ENCODE data around the gene MOB3A. TPM values are rescaled to one million over a fixed set of nuclear protein-coding genes. Genes with fewer than 3 reads are reported as not detected.

Gene MOB3A
- polyA plus RNA-seq, 4 donors = 7.6 to 18.3 (median 14.5) TPM

DNA sequence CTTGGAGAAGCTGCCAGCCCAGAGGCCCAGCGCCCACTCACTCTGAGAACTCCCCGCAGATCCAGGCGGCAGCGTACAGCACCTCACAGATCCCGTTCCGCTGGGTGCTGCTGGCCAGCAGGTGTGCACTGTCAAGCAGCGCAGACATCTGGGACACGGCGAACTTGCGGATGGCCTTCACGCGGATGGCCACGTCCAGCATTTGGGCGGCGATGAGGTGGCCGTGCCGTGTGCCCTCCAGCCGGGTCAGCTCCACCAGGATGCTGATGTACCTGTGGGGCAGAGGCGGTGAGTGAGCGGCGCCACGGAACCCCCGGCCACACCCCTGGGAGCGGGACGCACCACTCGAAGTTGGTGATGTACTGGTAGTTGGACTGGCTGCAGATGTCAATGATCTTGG, 24.7 kb upstream of the MOB3A start:
- Histone ChIP-seq H3K27me3 (ENCODE audit: control insufficient read depth in 3 of 3, insufficient read depth in 3 of 3, low read length in 3 of 3) (no peaks in the 10 kb centered on the region), H3K4me3 (ENCODE audit: low read depth in 1 of 3, low read length in 3 of 3) (no peak overlapping the region), H3K27ac (ENCODE audit: low read depth in 1 of 3, low read length in 2 of 3) (no peak overlapping the region), H3K4me1 (ENCODE audit: control insufficient read depth in 3 of 3, insufficient read depth in 2 of 3, low read depth in 1 of 3, low read length in 2 of 3) (no peaks in the 10 kb centered on the region), H3K36me3 (ENCODE audit: control insufficient read depth in 3 of 3, insufficient read depth in 2 of 3, low read depth in 1 of 3, low read length in 3 of 3) (peaks cover 22 to 95% (median 24%) of the 10 kb centered on the region in 3 donors), H3K9me3 (ENCODE audit: control insufficient read depth in 2 of 2, insufficient read depth in 1 of 2, low read depth in 1 of 2, low read length in 1 of 2) (no peaks in the 10 kb centered on the region)
- DNase-seq (no peak), FAIRE-seq (no peak)
- WGBS, 3 donors = 97 to 99% (median 98%) methylated on average over 26 of the region's 26 CpGs

DNA sequence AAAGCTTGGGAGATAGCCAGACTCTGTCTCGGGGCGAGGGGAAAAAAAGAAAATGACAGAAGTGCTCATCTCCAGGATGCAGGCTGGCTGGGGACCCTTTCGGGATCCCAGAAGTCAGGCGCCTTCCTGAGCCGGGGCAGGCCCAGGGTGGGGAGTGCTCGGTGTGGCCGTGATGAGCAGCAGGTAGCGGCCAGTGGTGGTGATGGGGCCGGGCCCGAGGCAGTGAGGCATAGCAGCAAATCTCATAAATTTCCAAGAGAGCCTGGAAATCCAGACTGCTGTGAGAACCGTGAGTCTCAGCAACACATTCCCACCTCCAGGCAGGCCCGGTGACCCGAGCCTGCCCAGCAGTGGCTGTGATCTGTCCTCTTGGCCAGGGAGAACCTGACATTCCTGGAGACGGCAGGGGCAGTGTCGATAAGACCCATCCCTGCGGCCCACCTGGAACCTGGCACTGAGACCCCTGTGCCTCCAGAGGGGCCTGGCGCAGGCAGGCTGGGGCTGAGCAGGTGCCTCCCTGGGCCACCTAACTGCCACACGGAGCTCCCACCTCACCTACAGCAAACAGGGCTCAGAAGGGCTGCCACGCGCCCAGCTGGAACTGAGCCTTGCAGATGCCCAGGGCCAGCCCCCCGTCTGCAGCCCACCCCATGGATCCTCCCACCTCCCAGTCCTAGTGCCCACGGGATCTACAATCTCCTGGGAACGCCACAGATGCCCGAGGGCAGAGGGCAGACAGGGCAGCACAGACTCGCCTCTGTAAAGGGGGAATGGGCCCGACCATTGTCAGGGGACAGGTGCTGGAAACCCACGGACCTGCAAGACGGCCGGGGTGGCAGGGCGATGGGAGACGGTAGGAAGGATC, 24.0 kb upstream of the MOB3A start:
- Histone ChIP-seq H3K9me3 (ENCODE audit: control insufficient read depth in 2 of 2, insufficient read depth in 1 of 2, low read depth in 1 of 2, low read length in 1 of 2) (no peaks in the 10 kb centered on the region), H3K4me1 (ENCODE audit: control insufficient read depth in 3 of 3, insufficient read depth in 2 of 3, low read depth in 1 of 3, low read length in 2 of 3) (no peaks in the 10 kb centered on the region), H3K4me3 (ENCODE audit: low read depth in 1 of 3, low read length in 3 of 3) (no peak overlapping the region), H3K27ac (ENCODE audit: low read depth in 1 of 3, low read length in 2 of 3) (no peak overlapping the region), H3K36me3 (ENCODE audit: control insufficient read depth in 3 of 3, insufficient read depth in 2 of 3, low read depth in 1 of 3, low read length in 3 of 3) (peaks cover 26 to 97% (median 28%) of the 10 kb centered on the region in 3 donors), H3K27me3 (ENCODE audit: control insufficient read depth in 3 of 3, insufficient read depth in 3 of 3, low read length in 3 of 3) (no peaks in the 10 kb centered on the region)
- DNase-seq (no peak), FAIRE-seq (no peak)
- WGBS, 3 donors = 91 to 94% (median 93%) methylated on average over 29 to 31 of the region's 31 CpGs

DNA sequence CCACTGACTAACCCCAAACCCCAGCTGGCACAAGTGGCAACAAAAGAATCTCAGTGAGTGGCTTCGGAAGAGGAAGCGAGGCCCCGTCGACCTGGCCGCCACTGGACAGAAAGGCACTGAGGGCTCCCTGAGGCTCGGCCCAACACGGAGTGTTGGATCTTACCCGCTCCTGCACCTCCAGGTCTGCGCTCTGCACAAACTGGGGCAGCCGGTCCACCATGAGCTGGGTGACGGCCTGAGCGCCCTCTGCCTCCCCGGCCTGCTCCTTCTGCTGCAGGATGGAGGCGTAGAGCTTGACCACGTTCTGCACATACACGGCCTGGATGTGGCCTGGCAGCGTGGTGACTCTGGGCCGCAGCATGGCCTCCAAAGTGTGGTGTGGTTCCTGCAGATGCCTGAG, 22.3 kb upstream of the MOB3A start:
- Histone ChIP-seq H3K27ac (ENCODE audit: low read depth in 1 of 3, low read length in 2 of 3) (no peak overlapping the region), H3K27me3 (ENCODE audit: control insufficient read depth in 3 of 3, insufficient read depth in 3 of 3, low read length in 3 of 3) (no peaks in the 10 kb centered on the region), H3K4me1 (ENCODE audit: control insufficient read depth in 3 of 3, insufficient read depth in 2 of 3, low read depth in 1 of 3, low read length in 2 of 3) (no peaks in the 10 kb centered on the region), H3K9me3 (ENCODE audit: control insufficient read depth in 2 of 2, insufficient read depth in 1 of 2, low read depth in 1 of 2, low read length in 1 of 2) (no peaks in the 10 kb centered on the region), H3K4me3 (ENCODE audit: low read depth in 1 of 3, low read length in 3 of 3) (no peak overlapping the region), H3K36me3 (ENCODE audit: control insufficient read depth in 3 of 3, insufficient read depth in 2 of 3, low read depth in 1 of 3, low read length in 3 of 3) (peaks cover 32 to 98% (median 41%) of the 10 kb centered on the region in 3 donors)
- 90 to 97% (median 93%) methylated on average over 18 of the region's 18 CpGs for WGBS, 3 donors
- FAIRE-seq (no peak), DNase-seq (no peak)

DNA sequence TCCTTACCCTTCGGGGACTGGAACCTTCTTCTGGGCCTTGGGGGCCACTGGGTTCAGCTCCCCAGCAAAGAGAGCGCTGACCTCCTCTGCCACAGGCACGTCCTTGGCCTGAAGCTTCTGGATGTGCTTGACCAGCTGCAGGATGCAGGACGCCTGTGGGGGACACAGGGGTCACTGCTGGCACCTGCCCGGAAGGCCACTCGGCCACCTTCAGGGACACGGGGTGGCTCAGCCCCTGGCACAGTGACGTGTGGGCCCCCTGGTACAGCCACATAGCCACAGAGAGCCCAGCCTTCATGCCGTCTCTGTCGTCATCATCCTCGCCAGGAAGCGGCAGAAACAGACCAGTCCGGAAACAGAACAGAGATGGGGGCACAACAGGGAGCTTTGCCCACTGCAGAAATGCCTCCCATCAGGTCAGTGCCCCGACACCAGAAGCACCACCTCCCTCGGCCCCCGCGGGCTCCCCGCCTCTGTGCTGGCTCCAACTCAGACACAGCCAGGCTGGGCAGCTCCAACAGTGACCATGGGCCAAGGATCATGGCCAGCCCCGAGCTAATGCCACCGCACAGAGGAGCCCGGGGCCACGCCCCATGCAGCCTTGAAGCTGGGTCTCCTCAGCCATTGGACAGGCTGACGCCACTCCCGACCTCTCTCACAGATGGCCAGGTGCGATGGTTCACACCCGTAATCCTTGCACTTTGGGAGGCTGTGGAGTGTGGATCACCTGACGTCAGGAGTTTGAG, 21.3 kb upstream of the MOB3A start:
- FAIRE-seq (no peak), DNase-seq (no peak)
- no peaks in the 10 kb centered on the region for H3K27me3 ChIP-seq (ENCODE audit: control insufficient read depth in 3 of 3, insufficient read depth in 3 of 3, low read length in 3 of 3)
- no peaks in the 10 kb centered on the region for H3K9me3 ChIP-seq (ENCODE audit: control insufficient read depth in 2 of 2, insufficient read depth in 1 of 2, low read depth in 1 of 2, low read length in 1 of 2)
- H3K27ac ChIP-seq (ENCODE audit: low read depth in 1 of 3, low read length in 2 of 3) = no peak overlapping the region
- H3K4me1 ChIP-seq (ENCODE audit: control insufficient read depth in 3 of 3, insufficient read depth in 2 of 3, low read depth in 1 of 3, low read length in 2 of 3) = no peaks in the 10 kb centered on the region
- H3K36me3 ChIP-seq (ENCODE audit: control insufficient read depth in 3 of 3, insufficient read depth in 2 of 3, low read depth in 1 of 3, low read length in 3 of 3) = peaks cover 28 to 98% (median 49%) of the 10 kb centered on the region in 3 donors
- 85 to 93% (median 92%) methylated on average over 27 of the region's 27 CpGs for WGBS, 3 donors
- H3K4me3 ChIP-seq (ENCODE audit: low read depth in 1 of 3, low read length in 3 of 3) = no peak overlapping the region

DNA sequence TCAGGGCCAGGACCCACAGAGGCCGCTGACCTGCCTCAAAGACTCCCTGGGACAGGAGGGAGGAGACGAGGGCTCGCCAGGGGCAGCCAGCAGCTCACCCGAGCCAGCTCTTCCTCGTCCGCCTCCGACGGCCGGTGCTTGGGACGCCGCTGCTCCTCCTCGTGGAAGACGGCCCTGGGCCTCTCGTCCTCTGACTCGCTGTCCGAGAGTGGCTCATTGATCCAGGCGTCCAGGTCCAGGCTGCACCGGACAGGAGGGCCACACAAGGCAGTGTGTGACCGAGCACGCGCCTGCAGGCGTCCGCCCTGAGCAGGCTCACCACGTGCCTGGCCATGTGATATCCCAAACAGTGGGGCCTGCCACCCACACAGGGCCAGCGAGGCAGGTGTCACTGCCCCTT, 20.4 kb upstream of the MOB3A start:
- FAIRE-seq = no peak

DNA sequence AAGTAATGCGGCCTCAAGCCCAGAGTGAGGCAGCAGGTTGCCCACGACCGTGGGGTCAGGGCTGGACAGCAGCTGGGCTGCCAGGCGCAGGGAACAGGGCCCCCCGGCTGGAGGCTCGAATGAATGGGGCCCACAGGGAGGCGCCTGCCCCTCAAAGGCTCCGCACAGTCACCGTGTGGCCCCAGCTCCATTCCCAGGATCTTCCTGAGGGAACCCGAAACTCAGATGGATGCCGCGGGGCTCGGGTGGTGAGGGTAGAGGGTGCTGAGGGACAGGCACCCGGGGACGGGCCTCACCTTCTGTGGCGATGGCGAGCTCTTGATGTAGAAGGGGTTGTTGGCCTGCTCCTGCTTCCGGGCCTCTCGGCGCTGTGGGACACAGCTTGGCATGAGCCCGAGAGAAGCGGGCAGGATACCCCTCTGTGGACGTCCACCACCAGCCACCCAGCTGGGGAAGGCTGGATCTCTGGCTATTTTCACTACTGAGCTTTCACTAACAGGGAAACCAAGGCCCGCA, 19.8 kb upstream of the MOB3A start:
- no peak overlapping the region for H3K4me3 ChIP-seq (ENCODE audit: low read depth in 1 of 3, low read length in 3 of 3)
- H3K4me1 ChIP-seq (ENCODE audit: control insufficient read depth in 3 of 3, insufficient read depth in 2 of 3, low read depth in 1 of 3, low read length in 2 of 3) = no peaks in the 10 kb centered on the region
- 93 to 95% (median 95%) methylated on average over 20 to 24 of the region's 24 CpGs for WGBS, 3 donors
- DNase-seq (no peak), FAIRE-seq (no peak)
- H3K27ac ChIP-seq (ENCODE audit: low read depth in 1 of 3, low read length in 2 of 3) = no peak overlapping the region
- H3K36me3 ChIP-seq (ENCODE audit: control insufficient read depth in 3 of 3, insufficient read depth in 2 of 3, low read depth in 1 of 3, low read length in 3 of 3) = peaks cover 35 to 98% (median 52%) of the 10 kb centered on the region in 3 donors
- no peaks in the 10 kb centered on the region for H3K9me3 ChIP-seq (ENCODE audit: control insufficient read depth in 2 of 2, insufficient read depth in 1 of 2, low read depth in 1 of 2, low read length in 1 of 2)
- no peaks in the 10 kb centered on the region for H3K27me3 ChIP-seq (ENCODE audit: control insufficient read depth in 3 of 3, insufficient read depth in 3 of 3, low read length in 3 of 3)

More for the DNA sequence above, 20.4 kb upstream of the MOB3A start:
- H3K36me3 ChIP-seq (ENCODE audit: control insufficient read depth in 3 of 3, insufficient read depth in 2 of 3, low read depth in 1 of 3, low read length in 3 of 3) = peaks cover 35 to 98% (median 53%) of the 10 kb centered on the region in 3 donors
- no peak overlapping the region for H3K4me3 ChIP-seq (ENCODE audit: low read depth in 1 of 3, low read length in 3 of 3)
- no peaks in the 10 kb centered on the region for H3K27me3 ChIP-seq (ENCODE audit: control insufficient read depth in 3 of 3, insufficient read depth in 3 of 3, low read length in 3 of 3)
- DNase-seq = no peak
- H3K9me3 ChIP-seq (ENCODE audit: control insufficient read depth in 2 of 2, insufficient read depth in 1 of 2, low read depth in 1 of 2, low read length in 1 of 2) = no peaks in the 10 kb centered on the region
- no peaks in the 10 kb centered on the region for H3K4me1 ChIP-seq (ENCODE audit: control insufficient read depth in 3 of 3, insufficient read depth in 2 of 3, low read depth in 1 of 3, low read length in 2 of 3)
- no peak overlapping the region for H3K27ac ChIP-seq (ENCODE audit: low read depth in 1 of 3, low read length in 2 of 3)
- WGBS, 3 donors = 95 to 96% (median 95%) methylated on average over 24 to 25 of the region's 25 CpGs

DNA sequence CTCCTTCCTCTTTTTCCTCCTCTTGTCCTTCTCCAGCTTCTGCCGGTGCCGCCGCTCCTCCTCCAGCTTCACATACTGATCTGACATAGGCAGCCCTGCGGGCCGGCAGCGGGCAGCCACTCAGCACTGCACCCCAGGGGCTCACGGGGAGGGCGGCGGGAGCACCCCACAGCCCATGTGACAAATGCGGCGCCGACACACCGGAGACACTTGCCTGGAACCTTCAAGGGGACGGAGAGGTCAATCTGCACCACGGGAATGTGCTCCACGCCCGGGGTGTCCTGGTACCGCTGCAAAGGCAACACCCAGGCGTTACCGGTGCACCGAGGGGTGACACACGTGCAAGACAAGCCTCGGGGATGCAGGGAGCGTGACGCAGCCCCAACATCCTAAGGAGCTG, 19.2 kb upstream of the MOB3A start:
- Histone ChIP-seq H3K27ac (ENCODE audit: low read depth in 1 of 3, low read length in 2 of 3) (no peak overlapping the region), H3K4me3 (ENCODE audit: low read depth in 1 of 3, low read length in 3 of 3) (no peak overlapping the region), H3K36me3 (ENCODE audit: control insufficient read depth in 3 of 3, insufficient read depth in 2 of 3, low read depth in 1 of 3, low read length in 3 of 3) (peaks cover 38 to 98% (median 54%) of the 10 kb centered on the region in 3 donors), H3K9me3 (ENCODE audit: control insufficient read depth in 2 of 2, insufficient read depth in 1 of 2, low read depth in 1 of 2, low read length in 1 of 2) (no peaks in the 10 kb centered on the region), H3K4me1 (ENCODE audit: control insufficient read depth in 3 of 3, insufficient read depth in 2 of 3, low read depth in 1 of 3, low read length in 2 of 3) (no peaks in the 10 kb centered on the region), H3K27me3 (ENCODE audit: control insufficient read depth in 3 of 3, insufficient read depth in 3 of 3, low read length in 3 of 3) (no peaks in the 10 kb centered on the region)
- 94 to 96% (median 95%) methylated on average over 25 of the region's 25 CpGs for WGBS, 3 donors
- FAIRE-seq = no peak
- DNase-seq = no peak

DNA sequence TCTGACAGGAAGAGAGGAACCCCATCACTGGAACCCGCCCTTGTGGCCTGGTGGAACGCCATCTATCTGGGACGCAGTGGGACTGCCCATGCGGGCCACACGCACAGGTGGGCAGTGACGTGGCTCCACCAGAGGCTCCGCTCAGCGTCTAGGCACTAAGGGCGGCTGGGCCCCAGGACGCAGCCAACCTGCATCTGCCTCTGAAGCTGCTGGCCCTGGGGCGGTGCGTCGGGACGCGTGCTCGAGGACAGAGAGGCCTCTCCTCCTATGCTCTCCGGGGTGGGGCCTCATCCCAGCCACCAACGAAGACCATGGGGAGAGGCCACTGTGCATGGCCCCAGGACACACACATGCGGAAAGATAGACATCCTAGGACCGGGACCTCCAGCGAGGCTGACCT, 18.7 kb upstream of the MOB3A start:
- 94 to 98% (median 97%) methylated on average over 19 to 21 of the region's 21 CpGs for WGBS, 3 donors
- DNase-seq = no peak
- Histone ChIP-seq H3K36me3 (ENCODE audit: control insufficient read depth in 3 of 3, insufficient read depth in 2 of 3, low read depth in 1 of 3, low read length in 3 of 3) (peaks cover 40 to 98% (median 56%) of the 10 kb centered on the region in 3 donors), H3K4me1 (ENCODE audit: control insufficient read depth in 3 of 3, insufficient read depth in 2 of 3, low read depth in 1 of 3, low read length in 2 of 3) (no peaks in the 10 kb centered on the region), H3K27me3 (ENCODE audit: control insufficient read depth in 3 of 3, insufficient read depth in 3 of 3, low read length in 3 of 3) (no peaks in the 10 kb centered on the region), H3K9me3 (ENCODE audit: control insufficient read depth in 2 of 2, insufficient read depth in 1 of 2, low read depth in 1 of 2, low read length in 1 of 2) (no peaks in the 10 kb centered on the region), H3K4me3 (ENCODE audit: low read depth in 1 of 3, low read length in 3 of 3) (no peak overlapping the region), H3K27ac (ENCODE audit: low read depth in 1 of 3, low read length in 2 of 3) (no peak overlapping the region)
- no peak for FAIRE-seq
